HL-60 (cell line): ENCODE measurements around the gene VPS13D.
"Not testable (repeated sequence)": the region's sequence is repeated elsewhere in the genome, so short reads cannot be mapped to it uniquely, and the experiment has no call there.

Experiments
- DNase-seq, 2 experiments: peaks; one replicate each; pipeline ENCODE4 v3.0.0-alpha.2; 2010 to 2020; ENCODE audit warnings: low read depth in 1 of 2, low spot score in 1 of 2
- H3K27ac ChIP-seq: fragments of 250-450 bp; sonication (Bioruptor Pico); replicated peaks from 2 replicates; pipeline ENCODE4 v1.5.1; 2020; ENCODE audit warnings: mild to moderate bottlenecking, moderate library complexity
- H3K27me3 ChIP-seq: fragments of 250-450 bp; sonication (Bioruptor Pico); 2 replicates; pipeline ENCODE4 v1.5.1; 2021; ENCODE audit warnings: mild to moderate bottlenecking, moderate library complexity; ENCODE audit not compliant: insufficient read depth, poor library complexity, severe bottlenecking
- H3K4me3 ChIP-seq: replicated peaks from 2 replicates; pipeline ENCODE4 v1.5.1; 2011; ENCODE audit warnings: mild to moderate bottlenecking, control low read depth, low read length; ENCODE audit not compliant: insufficient read depth
- CTCF ChIP-seq: IDR thresholded peaks from one replicate; pipeline ENCODE4 v1.5.1; 2011; ENCODE audit warnings: low read length, control low read depth, inconsistent platforms; ENCODE audit not compliant: insufficient read depth
- GABPA ChIP-seq: IDR thresholded peaks from 2 replicates; pipeline ENCODE4 v1.6.1; 2012; ENCODE audit warnings: low read depth
- POLR2AphosphoS5 ChIP-seq: IDR thresholded peaks from 2 replicates; pipeline ENCODE4 v1.6.1; 2012; ENCODE audit warnings: low read depth
- REST ChIP-seq: IDR thresholded peaks from 2 replicates; pipeline ENCODE4 v1.6.1; 2012; ENCODE audit warnings: low read depth; ENCODE audit not compliant: insufficient replicate concordance
- SPI1 ChIP-seq: IDR thresholded peaks from 2 replicates; pipeline ENCODE4 v1.6.1; 2012; ENCODE audit warnings: low read depth, mild to moderate bottlenecking, borderline replicate concordance

The VPS13D gene

DNA sequence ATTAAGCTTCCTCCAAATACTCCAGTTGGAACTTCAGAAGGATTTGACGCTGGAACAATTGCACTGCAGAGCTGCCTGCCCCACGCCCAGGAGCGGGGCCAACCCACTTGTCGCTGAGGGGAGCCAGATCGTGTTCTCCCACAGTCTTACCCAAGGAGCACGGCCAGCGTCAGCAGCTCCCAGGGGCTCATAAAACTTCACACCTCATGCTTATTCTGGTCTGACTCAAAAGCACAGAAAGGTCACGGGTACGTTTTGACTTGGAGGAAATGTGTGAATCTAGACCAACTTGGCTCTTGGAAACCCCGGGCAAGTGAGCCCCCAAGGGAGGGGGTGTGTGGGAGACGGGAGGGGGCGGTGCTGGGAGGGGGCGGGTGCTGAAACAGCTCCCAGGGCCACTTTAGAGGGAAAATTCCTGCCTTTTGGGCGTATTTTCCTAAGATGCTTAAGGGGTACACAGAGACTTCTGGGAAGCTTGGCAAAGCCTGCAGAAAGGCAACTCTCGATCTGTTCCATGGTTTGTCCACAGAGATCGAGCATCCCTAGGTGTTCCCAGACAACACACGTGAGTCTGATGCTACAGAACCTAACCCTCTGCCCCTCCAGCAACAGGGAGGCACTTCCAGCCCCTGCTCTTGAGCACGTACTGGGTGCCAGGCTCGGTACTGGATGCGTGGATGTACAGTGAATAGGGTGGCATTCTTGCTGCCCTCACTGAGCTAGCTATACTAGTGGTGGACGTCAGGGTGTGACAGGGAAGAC, 289.3 kb downstream of the VPS13D start:
- DNase-seq = no peak
- no peak overlapping the region for H3K27ac ChIP-seq

GRCh38 chr1:12519693-12520364, 290.0 kb downstream of the VPS13D start:
- Histone ChIP-seq H3K27me3 (no peaks in the 10 kb centered on the region), H3K27ac (no peak overlapping the region), H3K4me3 (no peak overlapping the region)
- DNase-seq = no peak
- TF ChIP-seq CTCF = no peak
- TF ChIP-seq GABPA = no peak
- no peak for TF ChIP-seq POLR2AphosphoS5
- TF ChIP-seq SPI1 = no peak
- TF ChIP-seq REST = no peak

More for the DNA sequence above, 289.3 kb downstream of the VPS13D start:
- Histone ChIP-seq H3K27me3 (no peaks in the 10 kb centered on the region), H3K4me3 (no peak overlapping the region)
- TF ChIP-seq GABPA = no peak
- no peak for TF ChIP-seq SPI1
- TF ChIP-seq CTCF = no peak
- TF ChIP-seq POLR2AphosphoS5 = no peak
- no peak for TF ChIP-seq REST

- no peak for DNase-seq
- Histone ChIP-seq H3K27me3 (no peaks in the 10 kb centered on the region), H3K27ac (no peak overlapping the region), H3K4me3 (no peak overlapping the region)
- TF ChIP-seq REST (no peak), GABPA (no peak), POLR2AphosphoS5 (no peak), SPI1 (no peak), CTCF (no peak)
Observed at GRCh38 chr1:12521096-12521495, 291.3 kb downstream of the VPS13D start.

GRCh38 chr1:12522780-12523179, 292.9 kb downstream of the VPS13D start:
- H3K27me3 ChIP-seq, DNase-seq, H3K4me3 ChIP-seq, H3K27ac ChIP-seq: not testable (repeated sequence)
